Measurements from ENCODE around the gene AADACL4. TPM values are rescaled to one million over a fixed set of nuclear protein-coding genes. Genes with fewer than 3 reads are reported as not detected.

AADACL4 gene
- total and polyA plus RNA-seq, 2 of the 8 experiments (the other 6 are each of a cell fraction or from before 2014, with no cell fraction given): 0.08 TPM; not detected in 1

DNA sequence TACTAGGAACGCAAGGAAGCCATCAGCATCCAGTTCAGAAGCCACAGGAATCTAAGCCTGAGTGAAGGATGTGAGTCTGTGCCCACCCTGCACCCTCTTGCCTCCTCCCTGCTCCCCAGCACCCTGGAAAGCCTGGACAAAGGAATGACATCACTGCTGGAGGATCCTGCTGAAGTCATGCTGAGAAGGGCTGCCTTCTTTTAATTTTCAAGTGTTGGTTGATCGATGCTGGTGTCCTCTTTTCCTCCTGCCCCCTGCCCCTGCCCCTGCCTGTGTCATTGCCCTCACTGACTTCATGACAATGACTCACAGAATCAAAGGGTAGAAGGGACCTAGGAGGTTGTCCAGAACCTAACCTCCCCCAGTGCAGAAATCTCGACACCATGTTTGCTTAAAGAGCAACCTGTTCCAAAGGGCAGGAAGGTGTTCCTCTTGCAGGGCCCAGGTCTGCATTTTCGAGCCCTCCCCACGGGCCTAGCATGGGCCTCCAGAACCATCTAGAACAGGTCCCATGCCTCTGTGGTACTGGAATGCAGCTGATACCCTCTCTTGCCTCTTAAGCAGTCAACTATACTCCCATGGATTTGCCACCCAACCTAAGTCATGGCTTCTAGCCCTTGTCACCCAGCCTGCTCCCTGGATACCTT lies 35.5 kb upstream of the AADACL4 start:
- no peak overlapping the region for H3K27ac ChIP-seq (ENCODE audit: low read depth, low read length)
- POLR2A ChIA-PET (ENCODE audit: partially characterized antibody): no interaction called here
- no peak for TF ChIP-seq SIN3A (conservative IDR thresholded peaks at IDR 0.05 in 1 of 2, IDR thresholded peaks at IDR 0.05 in 1 of 2; ENCODE audit: low read depth in 1 of 2, low read length in 2 of 2)
- TF ChIP-seq CEBPB (IDR thresholded peaks at IDR 0.05; ENCODE audit: low read depth, low read length): no peak
- no peak for TF ChIP-seq JUN (IDR thresholded peaks at IDR 0.05; ENCODE audit: low read depth, low read length)
- TF ChIP-seq SRF (IDR thresholded peaks at IDR 0.05; ENCODE audit: low read depth, low read length): no peak
- TF ChIP-seq POLR2A (IDR thresholded peaks at IDR 0.05; ENCODE audit: control extremely low read depth in 1 of 2, low read depth in 2 of 2, low read length in 2 of 2): no peak
- TF ChIP-seq NRF1 (IDR thresholded peaks at IDR 0.05; ENCODE audit: low read depth, low read length): no peak
- TF ChIP-seq CREB1 (IDR thresholded peaks at IDR 0.05): no peak
- no peak for TF ChIP-seq JUND (IDR thresholded peaks at IDR 0.05; ENCODE audit: low read length)
- TF ChIP-seq, protein P1, sequence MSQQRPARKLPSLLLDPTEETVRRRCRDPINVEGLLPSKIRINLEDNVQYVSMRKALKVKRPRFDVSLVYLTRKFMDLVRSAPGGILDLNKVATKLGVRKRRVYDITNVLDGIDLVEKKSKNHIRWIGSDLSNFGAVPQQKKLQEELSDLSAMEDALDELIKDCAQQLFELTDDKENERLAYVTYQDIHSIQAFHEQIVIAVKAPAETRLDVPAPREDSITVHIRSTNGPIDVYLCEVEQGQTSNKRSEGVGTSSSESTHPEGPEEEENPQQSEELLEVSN (IDR thresholded peaks at IDR 0.05): no peak
- TF ChIP-seq ASH2L (IDR thresholded peaks at IDR 0.05; ENCODE audit: low read length): no peak
- no peak for TF ChIP-seq GTF2F1 (IDR thresholded peaks at IDR 0.05; ENCODE audit: borderline replicate concordance, low read depth, low read length)

More for the DNA sequence above, 35.5 kb upstream of the AADACL4 start:
- H3K23ac ChIP-seq (ENCODE audit: insufficient read length): no peak overlapping the region
- FAIRE-seq (no peak), DNase-seq (ENCODE audit: low read depth in 1 of 2, low spot score in 2 of 2) (no peak)
- no peak overlapping the region for H4K91ac ChIP-seq (replicated peaks; ENCODE audit: insufficient read length, low read length)
- H2BK120ac ChIP-seq (replicated peaks; ENCODE audit: low read depth, low read length): no peak overlapping the region
- no peak overlapping the region for H3K56ac ChIP-seq (replicated peaks; ENCODE audit: insufficient read length, low read depth, low read length)
- no peak overlapping the region for H4K8ac ChIP-seq (ENCODE audit: extremely low read depth, insufficient read depth, low read length)
- H3K4me2 ChIP-seq (ENCODE audit: insufficient read depth in 1 of 2, low read depth in 2 of 2, low read length in 2 of 2): no peak overlapping the region
- no peak overlapping the region for H2BK15ac ChIP-seq (ENCODE audit: low read length)
- CTCF ChIA-PET (ENCODE audit: partially characterized antibody): no interaction called here
- peaks cover 1 to 21% of the 10 kb centered on the region in 2 experiments for H4K20me1 ChIP-seq (replicated peaks in 1 of 2; ENCODE audit: control insufficient read depth in 1 of 2, insufficient read depth in 2 of 2, low read length in 2 of 2)
- no peak overlapping the region for H3K18ac ChIP-seq (ENCODE audit: extremely low read depth, low read length)
- H3K79me2 ChIP-seq (ENCODE audit: control insufficient read depth in 1 of 2, insufficient read depth in 2 of 2, low read length in 2 of 2): peaks cover 12 to 80% of the 10 kb centered on the region in 2 experiments; a peak in 3 of 4 replicates
- 87% methylated on average over 5 of the region's 5 CpGs; no CpG with 5 or more reads in 1 of the 2 experiments for WGBS, 2 experiments (ENCODE audit: extremely low coverage in 1 of 2, insufficient coverage in 1 of 2, insufficient read length in 1 of 2, insufficient replicate concordance in 2 of 2, low coverage in 1 of 2, low lambda C conversion rate in 2 of 2, missing lambda C conversion rate in 1 of 2)
- H4K5ac ChIP-seq (ENCODE audit: insufficient read length, low read depth, low read length): no peak overlapping the region
- H3K23me2 ChIP-seq (ENCODE audit: low read depth, low read length): no peaks in the 10 kb centered on the region
- no peak overlapping the region for H3K9ac ChIP-seq (replicated peaks in 1 of 4; ENCODE audit: extremely low read depth in 1 of 4, low read depth in 3 of 4, low read length in 3 of 4)
- H2AK5ac ChIP-seq (ENCODE audit: low read depth, low read length): no peak overlapping the region
- peaks cover 22% of the 10 kb centered on the region for H3K79me1 ChIP-seq (ENCODE audit: low read depth, low read length)
- H2BK20ac ChIP-seq (ENCODE audit: low read length): no peak overlapping the region
- H3K4me3 ChIP-seq (ENCODE audit: extremely low read depth in 1 of 4, insufficient read depth in 2 of 4, low read depth in 3 of 4, low read length in 4 of 4): no peak overlapping the region
- H2AFZ ChIP-seq (ENCODE audit: low read length): no peak overlapping the region
- H3K4ac ChIP-seq (replicated peaks; ENCODE audit: insufficient read length, low read depth, low read length): no peak overlapping the region
- H3K27me3 ChIP-seq (replicated peaks in 1 of 4; ENCODE audit: control insufficient read depth in 3 of 4, extremely low read depth in 1 of 4, insufficient read depth in 3 of 4, low read length in 3 of 4): no peaks in the 10 kb centered on the region
- peaks cover 0 to 2% of the 10 kb centered on the region in 2 experiments; a peak in 1 of 4 replicates for H3K9me3 ChIP-seq (ENCODE audit: insufficient read depth in 2 of 2, low read depth in 1 of 2, low read length in 1 of 2)
- no peak overlapping the region for H2BK5ac ChIP-seq (ENCODE audit: low read depth, low read length)
- no peak overlapping the region for H3K14ac ChIP-seq (ENCODE audit: insufficient read length)
- peaks cover 0 to 3% (median 1%) of the 10 kb centered on the region in 4 experiments; a peak in 3 of 7 replicates for H3K4me1 ChIP-seq (replicated peaks in 1 of 4; ENCODE audit: control insufficient read depth in 3 of 4, insufficient read depth in 4 of 4, low read length in 3 of 4)
- no peak overlapping the region for H2BK12ac ChIP-seq (ENCODE audit: low read depth, low read length)
- peaks cover 2 to 50% (median 5%) of the 10 kb centered on the region in 4 experiments; a peak in 6 of 8 replicates for H3K36me3 ChIP-seq (ENCODE audit: control insufficient read depth in 2 of 4, insufficient read depth in 4 of 4, low read length in 3 of 4)

Measured in H1 (cell line).